Measurements from ENCODE around the gene NUDT16L1.

DNA sequence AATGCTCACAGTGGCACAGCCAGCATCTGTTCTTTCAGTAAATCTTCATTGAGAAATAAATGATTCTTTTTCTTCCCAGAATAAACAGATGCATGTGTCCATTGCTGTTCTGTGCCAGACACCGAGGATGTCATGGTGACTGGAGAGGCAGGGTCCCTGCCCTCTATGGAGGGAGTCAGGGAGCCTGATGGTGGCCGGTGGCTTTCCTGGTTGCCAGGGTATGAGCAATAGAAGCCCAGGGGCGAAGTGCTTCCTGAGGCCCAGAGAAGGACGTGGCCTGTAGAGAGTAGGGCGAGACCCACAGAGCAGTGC, 29.9 kb upstream of the NUDT16L1 start:
- TF ChIP-seq POLR2AphosphoS5 (IDR thresholded peaks at IDR 0.05): no peak
- TF ChIP-seq, protein P1, sequence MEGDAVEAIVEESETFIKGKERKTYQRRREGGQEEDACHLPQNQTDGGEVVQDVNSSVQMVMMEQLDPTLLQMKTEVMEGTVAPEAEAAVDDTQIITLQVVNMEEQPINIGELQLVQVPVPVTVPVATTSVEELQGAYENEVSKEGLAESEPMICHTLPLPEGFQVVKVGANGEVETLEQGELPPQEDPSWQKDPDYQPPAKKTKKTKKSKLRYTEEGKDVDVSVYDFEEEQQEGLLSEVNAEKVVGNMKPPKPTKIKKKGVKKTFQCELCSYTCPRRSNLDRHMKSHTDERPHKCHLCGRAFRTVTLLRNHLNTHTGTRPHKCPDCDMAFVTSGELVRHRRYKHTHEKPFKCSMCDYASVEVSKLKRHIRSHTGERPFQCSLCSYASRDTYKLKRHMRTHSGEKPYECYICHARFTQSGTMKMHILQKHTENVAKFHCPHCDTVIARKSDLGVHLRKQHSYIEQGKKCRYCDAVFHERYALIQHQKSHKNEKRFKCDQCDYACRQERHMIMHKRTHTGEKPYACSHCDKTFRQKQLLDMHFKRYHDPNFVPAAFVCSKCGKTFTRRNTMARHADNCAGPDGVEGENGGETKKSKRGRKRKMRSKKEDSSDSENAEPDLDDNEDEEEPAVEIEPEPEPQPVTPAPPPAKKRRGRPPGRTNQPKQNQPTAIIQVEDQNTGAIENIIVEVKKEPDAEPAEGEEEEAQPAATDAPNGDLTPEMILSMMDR (IDR thresholded peaks at IDR 0.05): no peak
- no peak for TF ChIP-seq POLR2A (IDR thresholded peaks at IDR 0.05)

Data from breast epithelium (tissue), 3 donors.